Gastrocnemius medialis (tissue), 4 donors: ENCODE results near the gene RINT1.

ENCODE experiments used
- POLR2A ChIP-seq, 2 donors: fragments of 450-650 bp; IDR thresholded peaks; one replicate each; pipeline ENCODE4 v1.6.1; 2017; ENCODE audit warnings: antibody characterized with exemption in 2 of 2, mild to moderate bottlenecking in 2 of 2, moderate library complexity in 2 of 2
- TF ChIP-seq, protein P1 (sequence below), 5 experiments: fragments of 450-650 bp in 3 of 5; fragments of 200-600 bp in 2 of 5; sonication (generic) in 2 of 5; IDR thresholded peaks in 4 of 5; conservative IDR thresholded peaks in 1 of 5; 1 replicate in 4 of 5; 2 replicates in 1 of 5; pipeline ENCODE4 v1.5.1; 2016 to 2019; ENCODE audit warnings: antibody characterized with exemption in 5 of 5, mild to moderate bottlenecking in 3 of 5, moderate library complexity in 3 of 5

DNA sequence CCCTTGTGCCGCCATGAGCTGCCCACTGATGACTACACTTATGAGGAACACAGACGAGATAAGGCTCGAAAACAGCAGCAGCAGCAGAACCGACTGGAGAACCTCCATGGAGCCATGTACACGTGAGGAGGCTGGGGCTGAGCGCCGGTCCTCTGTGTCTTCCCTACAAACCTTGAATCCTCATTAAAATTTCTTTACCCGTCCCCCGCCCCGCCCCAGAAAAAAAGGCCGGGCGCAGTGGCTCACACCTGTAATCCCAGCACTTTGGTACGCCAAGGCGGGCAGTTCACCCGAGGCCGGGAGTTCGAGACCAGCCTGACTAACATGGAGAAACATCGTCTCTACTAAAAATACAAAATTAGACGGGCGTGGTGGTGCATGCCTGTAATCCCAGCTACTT lies 1.5 kb upstream of the RINT1 start:
- TF ChIP-seq, protein P1, sequence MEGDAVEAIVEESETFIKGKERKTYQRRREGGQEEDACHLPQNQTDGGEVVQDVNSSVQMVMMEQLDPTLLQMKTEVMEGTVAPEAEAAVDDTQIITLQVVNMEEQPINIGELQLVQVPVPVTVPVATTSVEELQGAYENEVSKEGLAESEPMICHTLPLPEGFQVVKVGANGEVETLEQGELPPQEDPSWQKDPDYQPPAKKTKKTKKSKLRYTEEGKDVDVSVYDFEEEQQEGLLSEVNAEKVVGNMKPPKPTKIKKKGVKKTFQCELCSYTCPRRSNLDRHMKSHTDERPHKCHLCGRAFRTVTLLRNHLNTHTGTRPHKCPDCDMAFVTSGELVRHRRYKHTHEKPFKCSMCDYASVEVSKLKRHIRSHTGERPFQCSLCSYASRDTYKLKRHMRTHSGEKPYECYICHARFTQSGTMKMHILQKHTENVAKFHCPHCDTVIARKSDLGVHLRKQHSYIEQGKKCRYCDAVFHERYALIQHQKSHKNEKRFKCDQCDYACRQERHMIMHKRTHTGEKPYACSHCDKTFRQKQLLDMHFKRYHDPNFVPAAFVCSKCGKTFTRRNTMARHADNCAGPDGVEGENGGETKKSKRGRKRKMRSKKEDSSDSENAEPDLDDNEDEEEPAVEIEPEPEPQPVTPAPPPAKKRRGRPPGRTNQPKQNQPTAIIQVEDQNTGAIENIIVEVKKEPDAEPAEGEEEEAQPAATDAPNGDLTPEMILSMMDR (IDR thresholded peaks at IDR 0.05 in 4 of 5, conservative IDR thresholded peaks at IDR 0.05 in 1 of 5) = no peak
- TF ChIP-seq POLR2A (IDR thresholded peaks at IDR 0.05) = no peak
